K562 (cell line): ENCODE measurements around the gene LIPT1. TPM values are rescaled to one million over a fixed set of nuclear protein-coding genes. Genes with fewer than 3 reads are reported as not detected.
A peak's percentile ranks its signal among the peaks of the same experiment; 100 is the strongest.

Source experiments
- BCLAF1 ChIP-seq, 2 experiments: fragments of 450-650 bp in 1 of 2; IDR thresholded peaks; 2 replicates each; pipeline ENCODE4 v1.6.1; 2011 to 2017; ENCODE audit warnings: low read depth in 2 of 2, antibody characterized with exemption in 1 of 2, borderline replicate concordance in 1 of 2, low read length in 1 of 2, mild to moderate bottlenecking in 1 of 2, mixed read lengths in 1 of 2; ENCODE audit not compliant: control insufficient read depth in 1 of 2
- CTBP1 ChIP-seq: fragments of 450-650 bp; IDR thresholded peaks from 2 replicates; pipeline ENCODE4 v1.6.1; 2016; ENCODE audit warnings: borderline replicate concordance
- ESRRA ChIP-seq: fragments of 450-650 bp; IDR thresholded peaks from 2 replicates; pipeline ENCODE4 v1.6.1; 2014; ENCODE audit warnings: low read depth, mild to moderate bottlenecking, moderate library complexity, borderline replicate concordance
- GABPA ChIP-seq: fragments of 200-800 bp; sonication (Bioruptor generic); conservative IDR thresholded peaks from 2 replicates; pipeline ENCODE4 v1.6.1; 2016; ENCODE audit warnings: low read depth, missing genetic modification characterization, missing compliant biosample characterization
- GTF2E2 ChIP-seq: fragments of 200-800 bp; sonication (Bioruptor generic); IDR thresholded peaks from 2 replicates; pipeline ENCODE4 v1.6.1; 2016; ENCODE audit warnings: missing genetic modification characterization, missing compliant biosample characterization
- MAFG ChIP-seq: fragments of 450-650 bp; conservative IDR thresholded peaks from 2 replicates; pipeline ENCODE4 v1.6.1; 2016; ENCODE audit warnings: missing genetic modification characterization, missing compliant biosample characterization
- ZNF324 ChIP-seq: fragments of 250-450 bp; sonication (Bioruptor Pico); IDR thresholded peaks from 2 replicates; pipeline ENCODE4 v1.4.0; 2020; ENCODE audit warnings: mild to moderate bottlenecking
- ZNF75A ChIP-seq: fragments of 450-650 bp; formaldehyde crosslinking; IDR thresholded peaks from 2 replicates; pipeline ENCODE4 v1.4.0; 2020; ENCODE audit warnings: mild to moderate bottlenecking
- polyA plus RNA-seq, 8 experiments: library from polyadenylated mRNA; depleted of rRNA in 4 of 8; stranded (reverse) in 5 of 8; unstranded in 3 of 8; fragments of >200 nt; fragmentation: Nextera tagmentation in 2 of 8; fragmentation: Illumina TruSeq in 1 of 8; extraction: Ambion mirVana in 2 of 8; extraction: Trizol in 1 of 8; gene quantifications; 2 replicates each; pipeline versions ENCODE4 v1.2.1 to v1.2.3, GENCODE V29; 2011 to 2014; ENCODE audit warnings: inconsistent platforms in 1 of 8, missing spikeins in 1 of 8
- total RNA-seq, 7 experiments: library from RNA; depleted of rRNA in 6 of 7; stranded (reverse); fragments of >200 nt in 6 of 7; fragmentation: Illumina TruSeq in 2 of 7; extraction: Trizol in 2 of 7; gene quantifications; 2 replicates each; pipeline versions ENCODE4 v1.2.1 to v1.2.3, GENCODE V29; 2011 to 2021; ENCODE audit warnings: low replicate concordance in 1 of 7

LIPT1 gene
- total and polyA plus RNA-seq, 9 of the 15 experiments (the other 6 are each of a cell fraction or from before 2014, with no cell fraction given), result 6.4 to 18.3 (median 11.6) TPM

- TF ChIP-seq MAFG (no peak), ZNF75A (no peak), GABPA (tag) (peak; percentile 97), GTF2E2 (tag) (peak; percentile 98), ESRRA (peak; percentile 63; the same call in 1 of the 2 replicates), ZNF324 (peak; percentile 41; the same call in 1 of the 2 replicates), CTBP1 (peak; percentile 83), BCLAF1 (IDR thresholded peaks at IDR 0.05; ENCODE audit: borderline replicate concordance in 1 of 2, control insufficient read depth in 1 of 2, low read depth in 2 of 2, low read length in 1 of 2) (peak in 1 of 2 experiments; percentile 96; a peak in 3 of 4 replicates)
- TF ChIP-seq, all 486 proteins: peak for 165
Measured at GRCh38 chr2:99180755-99181623, 26.2 kb downstream of the LIPT1 start, which contains the start of the genes MITD1 and MRPL30 (continued).
